ENCODE data around the gene OR8H1.

OR8H1 gene

GRCh38 chr11:56292154-56292553, at the start of gene OR8H1:
Gene OR8H1 (minus strand): TSS chr11:56292254. CDS start chr11:56291062, 1,192 bp downstream.
- DNase-seq (no peak), ATAC-seq (no peak)

- DNase-seq (no peak), ATAC-seq (no peak)
These were observed 48.2 kb upstream of the OR8H1 start for GRCh38 chr11:56340289-56340688.

DNA sequence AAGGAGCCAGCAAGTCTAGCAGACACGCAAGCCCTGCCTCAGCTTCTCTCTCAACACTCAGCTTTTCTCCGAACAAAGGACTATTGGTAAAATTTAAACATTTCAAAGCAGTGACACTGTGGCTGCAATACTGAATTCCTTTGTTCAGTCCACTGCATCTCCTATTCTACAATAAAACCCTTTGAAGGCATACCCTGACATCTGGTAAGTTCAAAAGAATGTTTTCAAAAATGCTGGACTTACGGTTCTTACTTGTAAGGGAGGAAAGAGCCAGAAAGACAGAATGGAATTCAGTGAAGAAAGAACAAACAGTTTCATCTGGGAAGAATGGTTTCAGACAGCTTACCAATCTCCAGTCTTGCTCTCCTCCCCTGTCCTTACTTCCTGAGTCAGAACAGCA, 41.1 kb upstream of the OR8H1 start:
- no peak for DNase-seq
- no peak for ATAC-seq

DNA sequence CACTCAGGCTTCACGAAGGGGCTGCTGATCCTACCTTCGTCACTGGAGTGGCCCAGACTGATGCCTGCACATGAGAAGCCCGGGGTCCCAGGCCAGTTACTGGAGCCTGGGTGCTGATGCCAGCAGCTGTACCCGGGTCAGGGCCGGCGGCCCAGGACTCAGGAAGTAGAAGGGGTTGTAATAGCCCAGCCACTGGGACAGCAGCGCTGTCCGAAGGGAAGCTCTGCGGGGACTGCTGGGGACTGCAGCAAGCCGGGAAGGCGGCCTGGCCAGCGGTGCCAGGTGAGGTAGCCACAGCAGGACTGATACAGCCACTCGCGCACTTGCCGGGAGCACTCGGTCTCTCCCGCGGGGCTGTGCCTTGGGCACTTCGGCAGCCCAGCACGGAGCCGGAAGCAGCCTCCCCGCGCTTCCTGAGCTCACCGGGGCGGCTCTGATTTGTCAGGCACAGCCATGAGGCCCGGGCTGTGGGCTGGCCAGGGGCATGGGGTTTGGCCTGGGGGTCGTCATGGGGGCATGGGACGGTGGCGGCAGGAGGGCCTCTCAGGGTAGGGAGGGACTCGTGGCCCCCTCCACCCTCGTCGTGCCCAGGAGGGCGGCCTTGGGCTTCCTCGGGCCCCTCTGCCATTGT, 39.9 kb upstream of the OR8H1 start:
- no peak for ATAC-seq
- no peak for DNase-seq

DNA sequence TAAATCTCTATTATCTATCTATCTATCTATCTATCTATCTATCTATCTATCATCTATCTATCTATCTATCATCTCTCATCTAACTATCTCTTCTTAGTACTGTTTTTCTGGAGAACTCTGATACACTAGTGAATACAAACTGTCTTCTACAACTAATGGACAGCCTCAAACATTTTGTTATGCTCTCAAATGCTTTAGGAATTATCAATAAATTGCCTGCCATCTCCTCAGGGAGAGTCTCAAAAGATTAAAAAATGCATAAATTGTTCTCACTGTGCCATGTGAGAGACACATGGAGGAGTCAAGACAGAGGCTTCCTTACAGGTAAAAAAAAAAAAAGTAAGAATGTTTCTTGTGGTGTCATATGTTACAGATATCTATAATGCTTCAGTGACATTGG, 22.8 kb upstream of the OR8H1 start, which contains the start of gene OR8K3:
Gene OR8K3 (plus strand): TSS at position 301 of the 400 bp plus-strand sequence. CDS start 3,163 bp downstream, outside the sequence.
- ATAC-seq (no peak), DNase-seq (no peak)

DNA sequence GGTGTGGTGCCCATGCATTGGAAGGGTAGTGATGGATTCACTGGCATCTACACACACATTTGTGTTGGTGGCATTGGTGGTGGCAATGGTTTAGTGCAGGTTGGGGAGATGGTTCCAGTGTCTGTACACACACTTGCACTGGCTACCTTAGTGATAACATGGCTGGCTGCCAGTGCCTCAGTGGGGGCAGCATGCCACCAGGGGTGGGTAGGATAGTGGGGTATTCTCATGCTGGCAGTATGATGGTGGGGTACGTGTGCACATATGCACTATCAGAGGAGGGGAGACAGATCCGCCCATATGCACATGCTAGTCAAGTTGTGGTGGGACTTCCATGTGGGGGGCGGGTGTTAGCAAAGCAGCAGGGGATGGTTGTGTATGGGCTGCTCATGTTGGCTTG, 15.8 kb upstream of the OR8H1 start:
- no peak for ATAC-seq

DNA sequence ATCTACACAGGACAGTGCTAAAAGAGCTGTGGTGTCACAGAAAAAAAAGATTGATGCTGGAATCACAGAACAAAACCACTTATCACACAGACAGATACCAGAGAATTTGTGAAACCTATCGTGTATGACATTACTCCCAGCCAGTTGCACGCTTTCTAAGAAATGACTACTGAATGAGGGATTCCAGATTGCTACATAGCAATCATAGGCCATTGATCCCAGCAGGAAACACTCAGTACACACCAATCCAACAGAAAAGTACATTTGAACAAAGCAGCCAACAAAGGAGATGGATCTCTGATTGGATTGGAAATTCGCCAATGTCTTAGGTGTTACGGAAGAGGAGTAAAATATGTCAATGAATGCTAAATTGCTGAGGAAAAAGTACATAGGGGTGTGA, 4.8 kb upstream of the OR8H1 start:
- DNase-seq: no peak
- ATAC-seq: no peak

More for the DNA sequence above, 15.8 kb upstream of the OR8H1 start:
- no peak for DNase-seq

DNA sequence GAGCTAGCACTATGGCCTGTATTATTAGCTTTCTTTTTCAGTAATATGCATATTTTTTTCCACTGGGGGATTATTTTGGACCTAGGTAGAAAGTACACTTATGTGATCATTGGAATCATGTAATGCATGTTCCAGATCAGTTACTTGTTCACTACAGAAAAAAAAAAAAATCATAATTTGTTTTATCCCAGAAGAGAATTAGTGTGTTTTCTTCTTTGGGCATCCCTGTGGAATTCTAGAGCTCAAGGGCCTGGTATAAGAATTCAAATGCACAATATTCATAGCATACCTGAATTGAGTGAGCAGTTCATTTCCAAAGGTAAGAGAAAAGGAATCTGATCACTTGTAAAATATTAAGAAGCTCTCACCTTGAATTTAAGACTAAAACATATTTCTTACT, 18.2 kb downstream of the OR8H1 start, which contains the start of gene OR5T1:
Gene OR5T1 (plus strand): TSS at position 301 of the 400 bp plus-strand sequence. CDS start 1,485 bp downstream, outside the sequence.
- DNase-seq: no peak

DNA sequence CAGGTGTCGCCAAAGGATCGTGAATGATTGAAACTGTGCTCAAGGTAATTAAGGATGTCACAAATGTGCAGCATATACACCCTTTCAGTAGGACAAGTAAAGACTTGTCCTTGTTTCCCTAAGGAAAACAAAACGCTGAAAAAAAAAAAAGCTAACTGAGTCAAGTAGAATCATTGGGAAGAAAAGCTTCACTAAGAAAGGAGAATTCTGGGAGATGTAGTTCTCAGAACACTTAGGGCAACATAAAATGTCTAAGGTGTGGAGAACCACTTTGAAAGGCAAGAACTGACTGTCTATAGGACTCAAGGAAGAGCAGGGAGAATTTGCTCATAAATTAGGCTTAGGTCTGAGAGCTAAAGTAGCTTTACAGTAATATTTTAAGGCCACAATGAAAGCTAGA, 21.0 kb downstream of the OR8H1 start:
- no peak for DNase-seq

More for the DNA sequence above, 18.2 kb downstream of the OR8H1 start, which contains the start of gene OR5T1:
- ATAC-seq: no peak

DNA sequence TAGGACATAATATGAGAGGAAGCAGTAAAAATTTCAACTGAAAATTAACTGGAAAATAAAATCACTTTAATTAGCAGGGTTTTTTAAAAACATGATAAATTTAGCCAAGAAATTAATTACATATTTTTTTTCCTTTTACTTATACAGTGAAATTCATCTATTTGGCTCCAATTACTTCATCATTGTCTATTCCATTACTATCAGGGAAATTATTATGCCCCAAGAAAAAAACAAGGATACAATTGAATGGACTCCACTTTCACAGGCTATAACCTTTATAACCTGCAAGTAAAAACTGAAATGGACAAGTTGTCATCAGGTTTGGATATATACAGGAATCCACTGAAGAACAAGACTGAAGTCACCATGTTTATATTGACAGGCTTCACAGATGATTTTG, 40.1 kb downstream of the OR8H1 start, which contains the start of gene OR5T3:
Gene OR5T3 (plus strand): TSS at position 301 of the 400 bp plus-strand sequence. CDS start 0 bp downstream, at position 301.
- ATAC-seq: no peak

More for the DNA sequence above, 21.0 kb downstream of the OR8H1 start:
- ATAC-seq: no peak

More for the DNA sequence above, 40.1 kb downstream of the OR8H1 start, which contains the start of gene OR5T3:
- no peak for DNase-seq

All from stimulated activated naive CD8-positive, alpha-beta T cell treated with anti-CD3 and anti-CD28 coated beads, Interleukin-15, Interleukin-2, amounts not matched to agents 100 U/mL and 50 U/mL, for 24 hours (primary cell).